Astrocyte (in vitro differentiated cells and primary cell): ENCODE data around the gene SPN. TPM values are rescaled to one million over a fixed set of nuclear protein-coding genes. Genes with fewer than 3 reads are reported as not detected.

Experiments
- DNase-seq: peaks from one replicate; pipeline ENCODE4 v3.0.0-alpha.2; 2010; ENCODE audit warnings: low read depth
- FAIRE-seq: peaks from 2 replicates; lab custom pipeline; 2011; peaks lifted over from hg19 to GRCh38; lab: Jason Lieb, UNC
- H2AFZ ChIP-seq: 2 replicates; pipeline ENCODE4 v1.6.0; 2012; ENCODE audit warnings: low read depth, low read length, inconsistent platforms
- H3K27ac ChIP-seq: 2 replicates; pipeline ENCODE4 v1.5.1; 2011; ENCODE audit warnings: low read depth, low read length, inconsistent platforms
- H3K27me3 ChIP-seq: 2 replicates; pipeline ENCODE4 v1.6.0; 2011; ENCODE audit warnings: low read length, inconsistent platforms; ENCODE audit not compliant: insufficient read depth
- H3K36me3 ChIP-seq: 2 replicates; pipeline ENCODE4 v1.5.1; 2011; ENCODE audit warnings: low read length, inconsistent platforms; ENCODE audit not compliant: insufficient read depth
- H3K4me1 ChIP-seq: 2 replicates; pipeline ENCODE4 v1.5.1; 2011; ENCODE audit warnings: low read length, inconsistent platforms; ENCODE audit not compliant: insufficient read depth
- H3K4me2 ChIP-seq: 2 replicates; pipeline ENCODE4 v1.6.0; 2012; ENCODE audit warnings: low read length, inconsistent platforms
- H3K4me3 ChIP-seq: 2 replicates; pipeline ENCODE4 v1.5.1; 2011; ENCODE audit warnings: low read depth, mild to moderate bottlenecking, low read length, inconsistent platforms; ENCODE audit not compliant: insufficient read depth
- H3K79me2 ChIP-seq: 2 replicates; pipeline ENCODE4 v1.6.0; 2012; ENCODE audit warnings: mild to moderate bottlenecking, low read length, inconsistent platforms; ENCODE audit not compliant: insufficient read depth
- H3K9ac ChIP-seq: 2 replicates; pipeline ENCODE4 v1.6.0; 2012; ENCODE audit warnings: mild to moderate bottlenecking, low read length, inconsistent platforms
- H3K9me3 ChIP-seq: 2 replicates; pipeline ENCODE4 v1.5.1; 2012; ENCODE audit warnings: low read depth, mild to moderate bottlenecking, low read length, inconsistent platforms; ENCODE audit not compliant: insufficient read depth
- H4K20me1 ChIP-seq: 2 replicates; pipeline ENCODE4 v1.6.0; 2012; ENCODE audit warnings: low read length, inconsistent platforms; ENCODE audit not compliant: insufficient read depth
- H3K27ac Mint-ChIP-seq: one replicate; pipeline ENCODE4 v1.8.0; 2021; ENCODE audit warnings: mild to moderate bottlenecking, mixed read lengths; ENCODE audit not compliant: unreplicated experiment
- H3K27me3 Mint-ChIP-seq: one replicate; pipeline ENCODE4 v1.8.0; 2021; ENCODE audit warnings: low read depth, mixed read lengths; ENCODE audit not compliant: unreplicated experiment
- H3K36me3 Mint-ChIP-seq: one replicate; pipeline ENCODE4 v1.8.0; 2021; ENCODE audit warnings: low read depth, mixed read lengths; ENCODE audit not compliant: unreplicated experiment
- H3K4me1 Mint-ChIP-seq: one replicate; pipeline ENCODE4 v1.8.0; 2021; ENCODE audit warnings: low read depth, mixed read lengths; ENCODE audit not compliant: unreplicated experiment
- H3K4me3 Mint-ChIP-seq: one replicate; pipeline ENCODE4 v1.8.0; 2021; ENCODE audit warnings: mild to moderate bottlenecking, moderate library complexity, mixed read lengths; ENCODE audit not compliant: unreplicated experiment
- H3K9me3 Mint-ChIP-seq: one replicate; pipeline ENCODE4 v1.8.0; 2021; ENCODE audit warnings: mild to moderate bottlenecking, mixed read lengths; ENCODE audit not compliant: unreplicated experiment
- EZH2 ChIP-seq: IDR thresholded peaks from 2 replicates; pipeline ENCODE4 v1.6.1; 2012; ENCODE audit warnings: mild to moderate bottlenecking, low read length, inconsistent platforms; ENCODE audit not compliant: insufficient read depth
- total RNA-seq: library from RNA; stranded (reverse); gene quantifications from 2 replicates; pipeline ENCODE4 v1.2.1, GENCODE V29; 2021
- TF ChIP-seq, protein P1 (sequence below): IDR thresholded peaks from 2 replicates; pipeline ENCODE4 v1.5.1; 2011; ENCODE audit warnings: low read depth, mild to moderate bottlenecking, inconsistent platforms, low read length, moderate library complexity; ENCODE audit not compliant: insufficient read depth

The SPN gene
- total RNA-seq, 1 donor from 2014 or later = 0.07 TPM

- H3K36me3 ChIP-seq = no peaks in the 10 kb centered on the region
- Mint-ChIP-seq H3K9me3 (peaks cover 2% of the 10 kb centered on the region), H3K27ac (no peak overlapping the region), H3K4me3 (no peak overlapping the region), H3K4me1 (no peaks in the 10 kb centered on the region), H3K36me3 (no peaks in the 10 kb centered on the region), H3K27me3 (peaks cover 4% of the 10 kb centered on the region)
- H3K27ac ChIP-seq = no peak overlapping the region
- H3K79me2 ChIP-seq = no peaks in the 10 kb centered on the region
- FAIRE-seq = no peak
- H3K27me3 ChIP-seq = no peaks in the 10 kb centered on the region
- H2AFZ ChIP-seq = no peak overlapping the region
- TF ChIP-seq EZH2 = no peak
- TF ChIP-seq, protein P1, sequence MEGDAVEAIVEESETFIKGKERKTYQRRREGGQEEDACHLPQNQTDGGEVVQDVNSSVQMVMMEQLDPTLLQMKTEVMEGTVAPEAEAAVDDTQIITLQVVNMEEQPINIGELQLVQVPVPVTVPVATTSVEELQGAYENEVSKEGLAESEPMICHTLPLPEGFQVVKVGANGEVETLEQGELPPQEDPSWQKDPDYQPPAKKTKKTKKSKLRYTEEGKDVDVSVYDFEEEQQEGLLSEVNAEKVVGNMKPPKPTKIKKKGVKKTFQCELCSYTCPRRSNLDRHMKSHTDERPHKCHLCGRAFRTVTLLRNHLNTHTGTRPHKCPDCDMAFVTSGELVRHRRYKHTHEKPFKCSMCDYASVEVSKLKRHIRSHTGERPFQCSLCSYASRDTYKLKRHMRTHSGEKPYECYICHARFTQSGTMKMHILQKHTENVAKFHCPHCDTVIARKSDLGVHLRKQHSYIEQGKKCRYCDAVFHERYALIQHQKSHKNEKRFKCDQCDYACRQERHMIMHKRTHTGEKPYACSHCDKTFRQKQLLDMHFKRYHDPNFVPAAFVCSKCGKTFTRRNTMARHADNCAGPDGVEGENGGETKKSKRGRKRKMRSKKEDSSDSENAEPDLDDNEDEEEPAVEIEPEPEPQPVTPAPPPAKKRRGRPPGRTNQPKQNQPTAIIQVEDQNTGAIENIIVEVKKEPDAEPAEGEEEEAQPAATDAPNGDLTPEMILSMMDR = no peak
- no peaks in the 10 kb centered on the region for H3K9me3 ChIP-seq
- H3K4me2 ChIP-seq = no peak overlapping the region
- H4K20me1 ChIP-seq = no peaks in the 10 kb centered on the region
- no peak overlapping the region for H3K9ac ChIP-seq
- H3K4me3 ChIP-seq = no peak overlapping the region
- no peak for DNase-seq
- no peaks in the 10 kb centered on the region for H3K4me1 ChIP-seq
Observed at GRCh38 chr16:29644973-29645693, 17.9 kb upstream of the SPN start.

DNA sequence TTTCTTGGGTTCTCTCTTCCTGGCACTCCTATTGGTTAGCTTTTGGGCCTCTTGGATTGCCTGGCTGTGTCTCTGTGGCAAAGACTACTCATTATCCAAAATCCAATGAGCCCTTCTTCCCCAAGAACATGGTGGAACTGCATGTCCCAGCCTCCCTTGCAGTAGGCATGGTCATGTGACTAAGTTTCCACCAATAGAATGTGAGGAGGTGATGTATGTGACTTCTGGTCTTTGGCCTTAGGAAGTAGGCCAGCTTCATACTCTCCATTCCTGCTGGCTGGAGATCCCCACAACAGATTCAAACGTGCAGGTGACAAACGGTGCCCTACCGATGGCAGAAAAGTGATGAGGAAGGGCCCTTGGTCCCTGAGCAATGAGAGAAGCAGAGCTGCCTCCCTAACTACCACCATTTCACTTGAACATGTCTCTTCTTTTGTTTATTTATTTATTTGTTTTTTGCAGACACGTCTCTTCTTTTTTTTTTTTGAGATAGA is 17.3 kb upstream of the SPN start:
- Histone ChIP-seq H3K27ac (no peak overlapping the region), H3K36me3 (no peaks in the 10 kb centered on the region), H3K4me2 (no peak overlapping the region), H4K20me1 (no peaks in the 10 kb centered on the region), H3K79me2 (no peaks in the 10 kb centered on the region), H3K9me3 (no peaks in the 10 kb centered on the region), H3K9ac (no peak overlapping the region), H2AFZ (no peak overlapping the region), H3K4me1 (no peaks in the 10 kb centered on the region), H3K27me3 (no peaks in the 10 kb centered on the region), H3K4me3 (no peak overlapping the region)
- no peak for TF ChIP-seq EZH2
- TF ChIP-seq, protein P1 = no peak
- H3K9me3 Mint-ChIP-seq = peaks cover 2% of the 10 kb centered on the region
- no peak for DNase-seq
- no peak overlapping the region for H3K4me3 Mint-ChIP-seq
- no peaks in the 10 kb centered on the region for H3K36me3 Mint-ChIP-seq
- H3K27me3 Mint-ChIP-seq = peaks cover 4% of the 10 kb centered on the region
- no peak overlapping the region for H3K27ac Mint-ChIP-seq
- FAIRE-seq = no peak
- no peaks in the 10 kb centered on the region for H3K4me1 Mint-ChIP-seq

DNA sequence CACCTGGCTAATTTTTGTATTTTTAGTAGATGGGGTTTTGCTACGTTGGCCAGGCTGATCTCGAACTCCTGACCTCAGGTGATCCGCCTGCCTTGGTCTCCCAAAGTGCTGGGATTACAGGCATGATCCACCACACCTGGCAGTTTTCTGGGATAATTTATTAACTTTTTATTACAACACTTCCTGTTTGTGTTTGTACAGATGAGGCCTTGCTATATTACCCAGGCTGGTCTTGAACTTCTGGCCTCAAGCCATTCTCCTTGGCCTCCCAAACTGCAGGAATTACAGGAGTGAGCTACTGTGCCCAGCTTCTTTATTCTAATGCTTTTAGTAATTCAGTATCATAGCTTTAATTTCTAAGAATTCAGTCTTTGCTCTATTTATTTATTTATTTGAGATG is 16.1 kb upstream of the SPN start:
- Histone ChIP-seq H3K9ac (no peak overlapping the region), H3K4me3 (no peak overlapping the region), H3K27ac (no peak overlapping the region), H3K79me2 (no peaks in the 10 kb centered on the region), H4K20me1 (no peaks in the 10 kb centered on the region), H3K4me2 (no peak overlapping the region), H3K4me1 (no peaks in the 10 kb centered on the region), H3K27me3 (no peaks in the 10 kb centered on the region), H3K9me3 (no peaks in the 10 kb centered on the region), H2AFZ (no peak overlapping the region), H3K36me3 (no peaks in the 10 kb centered on the region)
- H3K4me1 Mint-ChIP-seq = no peaks in the 10 kb centered on the region
- H3K27ac Mint-ChIP-seq = no peak overlapping the region
- FAIRE-seq = no peak
- H3K4me3 Mint-ChIP-seq = no peak overlapping the region
- H3K9me3 Mint-ChIP-seq = peaks cover 2% of the 10 kb centered on the region
- TF ChIP-seq, protein P1 = no peak
- peaks cover 4% of the 10 kb centered on the region for H3K27me3 Mint-ChIP-seq
- DNase-seq = no peak
- no peaks in the 10 kb centered on the region for H3K36me3 Mint-ChIP-seq
